GM18502 (cell line): ENCODE measurements around the gene TCF4.
A peak's percentile ranks its signal among the peaks of the same experiment; 100 is the strongest.

ENCODE experiments used
- ATAC-seq: cut with Tn5 transposase; IDR thresholded peaks from one replicate; pipeline ENCODE4 v1.9.1; 2021; ENCODE audit warnings: mild to moderate bottlenecking; ENCODE audit not compliant: unreplicated experiment, poor library complexity

Gene TCF4

DNA sequence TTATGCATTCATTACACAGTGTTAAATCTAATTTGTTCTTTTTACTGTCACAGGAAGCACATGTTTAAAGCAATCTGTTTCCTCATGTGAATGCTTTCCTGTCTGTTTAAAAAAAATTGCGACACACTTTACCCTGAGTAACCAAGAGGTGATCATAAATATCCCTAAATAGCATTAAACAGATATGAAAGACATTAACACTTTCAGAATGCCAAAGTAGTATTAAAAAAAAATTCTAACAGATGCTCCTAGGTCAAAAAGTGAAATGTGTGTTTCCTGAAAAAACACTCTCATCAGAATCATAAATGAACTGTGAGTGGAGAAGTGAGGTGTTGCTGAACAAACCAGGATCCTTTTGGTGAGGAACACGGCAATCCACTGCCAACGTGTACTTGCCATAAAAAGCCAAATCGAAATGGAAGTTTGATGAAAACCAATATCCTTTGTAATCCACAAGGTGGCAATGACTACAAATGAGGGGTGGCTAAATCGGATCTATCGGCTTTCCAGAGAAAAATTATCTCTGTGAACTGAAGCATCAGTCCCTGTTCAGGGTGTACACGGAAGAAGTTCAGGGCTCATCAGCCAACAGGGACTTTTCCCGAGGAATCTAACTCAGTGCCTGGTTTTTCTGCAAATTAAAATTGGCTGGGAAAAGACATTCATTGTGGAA lies 248.9 kb downstream of the TCF4 start:
- no peak for ATAC-seq

DNA sequence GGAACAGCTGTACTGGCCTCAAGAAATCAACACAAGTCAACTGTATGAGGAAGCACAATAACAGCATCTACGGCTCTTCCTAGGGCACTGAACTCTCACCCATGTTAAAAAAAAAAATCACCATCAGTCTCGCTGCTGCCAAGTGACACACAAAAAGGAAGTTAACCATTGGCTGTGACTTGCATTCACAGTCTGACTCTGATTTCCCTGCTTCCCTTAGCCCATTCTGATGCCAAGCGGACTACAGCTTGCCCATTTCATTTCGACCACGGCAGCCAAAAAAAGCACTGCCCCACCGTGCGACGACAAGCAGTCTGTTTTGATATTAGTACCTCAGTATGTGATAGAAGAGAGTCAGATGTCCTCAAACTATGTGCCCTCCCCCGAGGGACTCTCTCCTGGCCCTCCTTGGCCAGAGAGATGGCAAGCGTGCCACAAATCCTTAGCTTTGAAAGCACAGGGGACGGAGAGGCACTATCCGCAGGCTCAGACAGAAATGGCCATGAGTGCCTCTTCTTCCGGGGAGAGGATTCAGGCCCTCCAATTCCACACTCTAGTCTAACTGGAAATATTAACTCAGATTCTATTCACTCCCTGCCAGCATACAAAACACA lies 250.0 kb downstream of the TCF4 start:
- ATAC-seq: peak; percentile 49

DNA sequence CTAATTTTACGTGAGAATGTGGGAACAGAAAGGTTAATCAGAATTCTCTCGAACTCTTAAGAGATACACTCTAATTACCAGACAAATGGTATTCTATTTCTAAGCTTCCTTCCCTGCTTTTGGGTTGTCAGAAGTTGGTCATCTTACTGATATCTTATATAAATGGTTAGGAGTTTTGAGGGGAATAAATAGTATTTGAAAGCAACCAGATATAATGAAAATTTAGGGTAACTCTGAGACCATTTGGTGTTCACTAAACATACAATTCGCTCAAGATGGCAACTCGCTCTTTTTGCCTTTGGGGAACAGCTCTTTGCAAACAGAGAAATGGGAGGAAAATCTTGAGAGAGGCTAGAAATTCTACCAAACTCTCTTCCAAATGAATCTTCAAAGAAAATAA lies 250.9 kb downstream of the TCF4 start:
- ATAC-seq: no peak

DNA sequence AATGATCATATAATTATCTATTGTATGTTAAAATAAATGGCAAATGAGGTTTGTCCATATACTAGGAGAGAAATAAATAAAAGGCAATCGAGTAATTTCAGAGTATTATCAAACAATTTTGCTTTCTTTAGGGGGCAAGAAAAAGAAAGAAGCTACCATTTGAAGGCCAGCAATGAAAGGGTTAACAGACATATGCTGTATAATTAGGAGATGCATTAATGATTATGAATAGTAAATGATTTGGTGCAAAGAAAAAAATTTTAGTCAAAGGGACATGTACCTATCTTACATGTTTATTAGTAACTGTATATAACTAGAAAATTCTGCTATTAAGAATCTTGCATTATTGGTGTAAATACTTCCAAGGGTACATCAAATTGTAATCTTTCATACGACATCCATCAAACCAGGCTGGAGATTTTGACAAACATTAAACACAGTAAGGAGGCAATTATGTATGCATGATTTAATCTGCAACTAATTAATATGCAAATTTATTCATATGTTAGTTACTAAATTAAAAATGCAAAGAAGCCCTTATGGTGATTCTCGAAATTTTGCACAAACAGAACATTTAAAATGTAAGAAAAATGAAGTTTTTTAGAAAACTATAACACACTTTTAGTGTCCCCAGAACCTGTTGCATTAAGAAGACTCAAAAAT lies 251.4 kb downstream of the TCF4 start:
- no peak for ATAC-seq

DNA sequence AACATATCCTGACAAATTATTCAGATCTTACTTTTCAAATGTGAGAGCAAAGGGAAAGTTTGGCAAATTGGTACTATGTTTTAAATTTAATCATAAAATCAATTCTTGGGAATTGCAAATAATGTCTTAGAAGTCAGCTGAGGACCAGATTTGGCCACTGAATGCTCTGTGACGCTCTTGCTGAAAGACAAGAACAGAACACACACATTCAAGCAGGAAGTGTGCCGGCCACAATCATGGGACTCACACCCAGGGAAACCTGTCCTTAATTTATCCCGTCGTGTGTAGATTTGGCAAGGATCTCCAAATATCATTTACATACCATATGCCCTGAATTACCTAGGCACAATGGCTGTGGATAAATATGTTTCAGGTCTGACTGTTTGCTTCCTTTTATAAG lies 253.1 kb downstream of the TCF4 start:
- no peak for ATAC-seq

DNA sequence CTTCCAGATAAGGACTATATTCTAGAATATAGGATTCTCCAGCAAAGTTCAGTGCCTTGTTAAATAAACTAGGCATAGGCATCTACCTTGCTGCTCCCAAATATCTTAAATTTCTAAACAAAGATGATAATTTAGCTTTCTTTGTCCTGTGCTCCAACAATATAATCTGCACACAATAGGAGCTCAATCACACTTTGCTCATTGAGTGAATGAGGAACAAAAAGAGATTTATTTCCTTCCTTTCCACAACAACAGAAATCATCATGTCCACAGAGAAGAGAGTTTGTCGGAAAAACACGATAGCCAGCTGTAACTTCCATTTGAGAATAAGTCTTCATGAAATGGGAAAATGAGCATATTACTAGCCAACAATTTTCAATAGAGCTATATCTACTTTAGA lies 256.7 kb downstream of the TCF4 start:
- ATAC-seq: no peak

DNA sequence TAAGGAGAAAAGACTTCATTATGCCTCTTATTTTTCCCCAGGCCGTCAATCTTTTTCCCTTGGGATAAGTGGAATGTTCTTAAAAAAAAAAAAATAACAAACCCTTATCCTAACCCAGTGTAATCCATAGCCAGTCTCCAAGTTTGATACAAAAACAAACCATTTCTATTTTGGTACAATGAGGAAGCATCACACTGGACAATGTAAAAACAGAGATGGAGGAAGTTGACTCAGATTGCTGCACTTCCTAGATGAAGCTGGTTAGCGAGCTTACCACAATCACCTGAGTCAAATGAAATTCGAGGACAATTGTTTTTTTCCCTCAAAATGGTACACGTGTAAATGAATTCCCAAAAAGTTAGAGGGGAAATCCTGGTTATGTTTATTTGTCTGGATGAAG lies 259.7 kb downstream of the TCF4 start:
- ATAC-seq: no peak

DNA sequence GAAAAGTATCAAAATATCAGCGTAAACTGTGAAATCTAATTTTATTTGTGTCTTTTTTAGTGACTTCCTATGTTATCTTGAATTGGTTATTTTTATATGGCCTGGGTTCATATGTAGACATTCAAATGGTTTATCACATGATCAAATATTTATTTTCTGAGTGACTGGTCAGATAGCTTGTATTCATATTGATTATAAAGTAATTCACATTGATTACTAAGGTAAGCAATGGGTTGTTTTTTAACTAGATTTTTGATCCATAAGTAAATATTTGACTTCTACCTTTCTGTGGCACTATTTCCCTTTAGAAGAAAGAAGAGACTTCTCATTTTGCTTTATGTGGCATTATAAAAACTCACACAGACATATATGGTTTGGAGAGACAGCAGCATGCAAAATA lies 260.5 kb downstream of the TCF4 start:
- no peak for ATAC-seq

DNA sequence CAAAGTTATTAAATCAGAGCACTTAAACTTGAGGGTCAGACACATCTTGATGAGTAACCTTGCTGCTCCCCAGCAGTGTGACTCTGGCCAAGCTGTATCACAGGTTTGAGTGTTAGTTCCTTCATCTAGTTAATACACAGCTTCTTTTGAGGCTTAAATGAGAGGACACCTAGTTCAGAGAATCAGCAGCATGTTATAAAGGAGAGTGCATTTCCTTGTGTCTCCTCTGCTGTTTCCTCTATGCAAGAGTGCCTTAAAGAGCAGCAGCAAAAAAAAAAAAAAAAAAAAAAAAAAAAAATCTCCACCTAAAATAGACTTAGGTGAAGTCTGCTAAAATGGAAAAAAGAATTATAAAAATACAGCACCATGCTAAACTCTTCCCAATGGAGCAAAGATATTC lies 261.9 kb downstream of the TCF4 start:
- ATAC-seq: no peak

DNA sequence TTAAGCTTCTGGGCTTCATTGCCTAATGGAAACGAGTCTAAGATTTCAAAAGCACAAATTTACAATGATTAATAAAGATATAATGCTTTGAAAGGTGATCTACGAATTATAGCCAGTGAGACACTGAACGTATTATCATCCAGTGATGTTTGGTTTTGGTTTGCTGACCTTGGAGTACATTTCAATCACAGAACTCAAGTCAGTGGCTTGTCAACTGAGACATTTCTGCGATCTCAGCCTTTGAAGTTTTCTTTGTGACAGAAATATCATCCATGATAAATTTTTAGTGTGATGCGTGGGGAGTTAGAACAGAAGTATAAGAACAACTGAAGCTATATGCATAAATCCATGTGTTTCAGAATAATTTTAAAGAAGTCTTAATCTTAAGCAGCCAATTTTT lies 263.8 kb downstream of the TCF4 start:
- ATAC-seq: no peak

DNA sequence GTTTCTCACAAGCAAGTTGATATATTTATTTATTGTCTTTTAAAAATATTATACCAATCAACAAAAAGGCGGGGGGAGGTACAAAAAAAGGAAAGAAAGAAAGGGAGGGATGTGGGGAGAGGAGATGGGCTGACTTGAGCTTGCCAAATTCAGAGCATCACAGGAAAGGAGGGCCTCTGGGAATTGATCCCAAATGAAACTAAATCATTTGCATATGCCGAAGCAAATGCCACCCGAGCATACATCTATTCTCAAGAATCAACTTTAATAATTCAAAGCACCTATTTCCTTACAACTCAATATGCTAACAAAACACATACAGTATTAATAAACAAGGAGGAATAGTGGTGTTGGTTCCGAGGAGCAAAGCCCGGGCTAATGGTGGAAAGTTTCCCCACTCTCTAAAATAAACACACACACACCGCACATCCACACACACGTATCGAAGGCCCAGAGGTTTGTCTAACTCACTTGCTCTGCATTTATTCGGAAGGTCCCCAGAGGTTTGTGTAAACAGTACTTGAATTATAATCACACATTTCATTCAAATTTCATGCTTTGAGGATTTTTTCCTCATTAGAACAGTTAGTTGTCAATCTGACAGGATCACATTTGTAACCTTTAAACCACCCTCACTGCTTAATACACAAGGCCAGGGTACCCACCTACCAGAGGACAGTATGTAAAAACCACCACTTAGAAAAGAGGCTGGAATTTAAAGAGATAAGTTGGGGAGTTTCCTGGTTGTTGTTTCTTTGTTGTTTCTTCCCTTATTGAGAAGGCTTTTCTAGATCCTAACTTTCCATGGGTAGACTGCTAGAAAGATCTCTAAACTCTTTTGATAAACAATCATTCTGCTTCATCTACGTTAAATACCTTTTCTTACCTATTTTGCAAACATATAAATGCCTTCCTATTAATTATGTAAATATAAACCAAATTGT lies 264.7 kb downstream of the TCF4 start:
- no peak for ATAC-seq

DNA sequence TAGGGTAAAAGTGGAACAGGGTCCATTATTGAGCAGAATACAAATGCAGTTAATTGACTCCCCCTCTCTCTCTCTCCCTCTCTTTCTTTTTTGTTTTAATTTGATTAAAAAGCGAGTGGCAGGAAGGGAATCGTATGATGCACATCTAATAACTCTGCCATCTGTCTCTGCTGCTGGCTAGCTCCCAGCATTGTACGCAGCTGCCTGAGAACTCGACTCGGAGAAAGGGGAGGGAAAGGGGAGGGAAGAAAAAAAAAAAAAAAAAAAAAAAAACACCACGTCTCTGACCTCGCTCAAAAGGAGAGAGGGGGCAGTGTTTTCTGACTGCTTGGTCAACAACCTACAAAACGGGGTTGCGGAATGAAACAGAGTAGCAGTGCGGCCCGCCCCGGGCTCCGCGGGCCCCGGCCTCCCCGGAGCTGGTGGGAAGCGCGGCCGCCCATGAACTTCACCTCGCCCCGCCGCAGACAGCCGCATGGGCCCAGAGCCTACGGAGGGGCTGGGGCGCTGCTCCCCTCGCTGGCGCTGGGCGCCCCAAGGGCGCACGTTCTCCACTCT lies 265.7 kb downstream of the TCF4 start:
- ATAC-seq: peak; percentile 64

DNA sequence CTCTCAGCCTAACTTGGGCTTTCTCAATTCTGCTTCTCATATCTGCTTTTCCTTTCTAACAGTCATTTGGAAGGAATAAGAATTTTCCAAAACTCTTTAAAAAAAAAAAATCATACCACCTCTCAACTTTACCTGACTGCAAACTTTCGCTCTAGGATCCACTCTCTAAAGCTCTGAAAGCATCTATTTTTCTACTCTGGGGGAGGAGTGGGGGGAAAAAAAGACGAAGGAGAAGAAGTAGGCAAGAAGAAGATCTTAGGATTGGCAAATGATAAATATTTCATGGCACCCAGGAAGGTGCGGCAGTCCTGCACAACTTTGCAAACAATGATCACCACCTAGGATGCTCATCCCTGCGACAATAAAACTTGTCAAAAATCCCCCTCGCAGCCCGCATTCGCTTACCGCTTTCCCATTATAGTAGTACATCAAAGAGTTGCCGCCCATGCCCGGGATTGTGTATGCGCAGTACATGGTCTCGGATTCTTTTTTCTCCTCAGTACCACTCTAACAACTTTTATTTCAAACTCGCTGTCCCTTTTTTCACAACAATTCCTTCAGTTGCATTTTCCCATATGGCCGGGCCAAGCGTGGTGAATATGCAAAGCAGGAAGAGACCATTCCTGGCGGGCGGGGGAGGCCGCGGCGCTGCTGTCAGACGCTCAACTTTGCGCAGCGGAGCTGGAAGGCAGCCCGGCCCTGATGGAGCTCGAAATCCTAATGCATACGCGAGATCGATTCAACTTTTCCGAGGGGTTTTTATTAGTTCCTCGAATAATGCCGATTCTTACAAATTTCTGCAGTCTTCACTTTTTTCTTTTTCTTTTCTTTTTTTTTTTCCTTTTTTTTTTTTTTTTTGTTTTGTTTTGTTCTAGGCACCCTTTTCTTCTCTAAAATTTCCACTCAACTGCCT lies 266.5 kb downstream of the TCF4 start:
- ATAC-seq: peak; percentile 69

DNA sequence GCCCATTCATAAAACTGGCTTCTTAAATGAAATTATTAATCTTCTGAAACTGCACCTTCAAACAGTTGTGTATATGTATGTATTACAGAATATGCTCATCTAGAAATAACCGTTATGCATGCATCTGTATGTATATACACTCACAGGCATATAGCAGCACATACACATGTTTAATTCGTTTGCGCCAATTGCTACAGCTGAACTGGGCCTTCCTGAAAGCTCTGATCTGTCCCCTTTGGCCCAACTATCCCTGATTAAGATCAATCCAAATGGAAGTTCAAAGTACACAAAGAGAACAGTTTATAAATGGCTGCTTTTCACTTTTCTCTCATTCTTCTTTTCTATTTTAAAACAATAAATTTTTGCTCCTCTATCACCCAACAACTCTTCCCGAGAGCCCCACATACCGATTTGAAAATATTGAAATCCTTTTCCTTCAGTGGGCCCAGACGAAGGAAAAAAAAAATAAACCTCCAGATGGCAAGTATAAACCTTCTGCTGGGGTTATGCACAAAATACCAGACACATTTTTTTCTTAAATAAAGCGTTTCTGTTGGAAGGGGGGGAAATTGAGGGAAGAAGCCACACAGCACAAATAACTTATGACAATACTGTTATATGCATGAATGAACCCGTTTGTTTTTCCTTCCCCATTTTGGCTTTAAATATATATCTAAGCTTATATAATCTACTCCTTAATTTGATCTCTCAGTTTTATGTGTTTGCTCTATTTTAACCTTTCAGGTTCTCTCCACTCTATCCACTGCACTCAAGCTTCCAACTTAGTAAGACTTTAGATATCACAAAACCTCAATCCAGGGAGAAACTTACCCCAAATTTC lies 267.3 kb downstream of the TCF4 start:
- ATAC-seq: no peak

DNA sequence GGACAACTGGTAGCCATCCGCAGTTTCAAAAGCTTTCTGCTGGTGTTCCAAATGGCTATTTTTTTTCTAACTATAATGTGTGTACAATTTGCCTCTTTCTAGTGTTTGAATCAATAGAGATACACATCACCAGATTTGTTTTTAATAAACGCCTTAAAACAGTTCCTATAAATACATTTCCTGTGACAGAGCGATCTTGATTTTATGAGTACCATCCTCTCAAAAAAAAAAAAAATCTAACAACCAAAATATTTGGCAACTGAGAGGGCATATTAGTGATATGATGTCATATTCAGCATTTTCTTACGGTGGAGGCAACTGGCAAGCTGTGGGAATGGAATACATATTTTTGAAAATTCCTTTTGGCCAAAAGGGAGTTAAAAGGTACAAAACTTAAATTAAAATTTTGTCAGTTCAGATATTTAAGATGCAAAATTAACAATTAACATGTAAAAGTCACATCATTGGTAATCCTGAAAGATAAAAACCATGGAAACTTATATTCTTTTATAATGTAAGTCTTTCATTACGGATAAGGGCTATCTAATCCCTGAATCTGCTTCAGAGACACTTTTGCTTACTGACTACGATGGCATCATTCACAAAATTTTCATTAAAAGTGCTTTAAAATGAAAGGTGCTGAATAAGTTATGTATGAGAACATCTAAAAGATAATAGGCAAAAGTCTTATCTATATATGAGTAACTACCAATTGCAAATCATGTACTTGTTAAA lies 268.4 kb downstream of the TCF4 start:
- no peak for ATAC-seq

DNA sequence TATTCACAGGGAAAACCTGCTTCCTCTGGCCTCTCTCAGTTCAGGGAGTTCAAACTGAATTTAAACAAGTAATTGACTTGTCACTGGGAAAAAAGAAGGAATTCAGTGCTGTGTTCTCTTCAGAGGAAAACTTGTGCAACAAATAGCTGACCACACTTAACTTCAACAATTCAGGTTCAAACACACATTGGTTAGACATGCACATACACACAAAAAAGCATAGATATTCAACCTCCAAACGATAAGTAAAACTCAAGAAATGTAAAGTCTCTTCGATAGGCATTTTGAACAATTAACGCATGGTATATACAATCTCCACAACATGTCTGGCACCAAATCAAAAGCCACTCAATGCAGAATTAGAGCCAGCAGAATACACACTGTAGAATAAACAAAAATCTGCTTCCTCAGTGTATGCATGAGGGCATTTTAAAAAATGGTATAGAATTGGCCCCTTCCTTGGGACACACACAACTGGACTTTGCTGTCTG lies 269.0 kb downstream of the TCF4 start:
- ATAC-seq: no peak

DNA sequence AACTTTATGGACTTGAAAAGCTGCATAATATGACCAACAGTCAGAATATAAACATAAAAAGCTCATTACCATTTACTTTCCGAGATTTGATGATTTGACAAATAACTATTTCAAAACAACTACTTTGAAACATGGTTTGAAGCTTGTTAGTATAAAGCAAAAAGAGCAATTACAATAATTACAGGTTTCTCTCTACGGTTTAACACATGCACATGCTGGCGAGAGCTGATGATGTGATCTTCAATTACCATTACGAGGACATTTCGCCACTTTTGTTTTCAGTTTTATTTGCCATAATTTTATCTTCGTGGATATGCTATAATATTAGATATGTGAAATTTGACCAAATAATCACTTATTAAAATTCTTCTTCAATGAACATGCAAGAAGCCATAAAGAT lies 270.1 kb downstream of the TCF4 start:
- ATAC-seq: no peak

DNA sequence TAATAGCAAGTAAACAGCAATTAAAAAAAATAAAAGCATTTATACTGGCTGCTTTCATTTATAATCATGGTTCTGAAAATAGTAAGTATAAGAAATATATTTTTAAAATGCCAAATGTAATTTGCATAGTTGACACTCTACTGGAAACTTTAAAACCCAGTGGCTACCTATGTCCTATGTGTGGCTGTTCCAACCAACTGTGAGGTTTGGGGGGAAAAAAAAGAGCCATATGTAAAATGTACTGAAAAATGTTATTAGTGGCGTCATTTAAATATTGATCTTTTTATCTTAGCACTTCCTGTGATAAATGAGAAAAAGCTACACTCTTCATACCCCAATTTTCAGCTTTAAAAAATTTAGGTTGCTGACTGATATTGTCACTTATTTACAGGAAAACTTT lies 270.7 kb downstream of the TCF4 start:
- no peak for ATAC-seq
